Adipose tissue (tissue), 3 donors: ENCODE results near the gene TMBIM6. TPM values are rescaled to one million over a fixed set of nuclear protein-coding genes. Genes with fewer than 3 reads are reported as not detected.
A peak's percentile ranks its signal among the peaks of the same experiment; 100 is the strongest.
"Not testable (repeated sequence)": the region's sequence is repeated elsewhere in the genome, so short reads cannot be mapped to it uniquely, and the experiment has no call there.

Experiments used
- H3K27ac ChIP-seq: one replicate; pipeline ENCODE4 v1.5.1; 2013; ENCODE audit warnings: low read depth, low read length
- WGBS, 3 donors: extraction: QIAGEN DNeasy Blood & Tissue Kit; methylation state at CpG; one replicate each; pipeline ENCODE4 v1.1.7; 2013; 5-methylcytosine and 5-hydroxymethylcytosine counted together
- polyA plus RNA-seq, 3 donors: library from polyadenylated mRNA; stranded (reverse); fragments of 200-250 nt; gene quantifications; one replicate each; pipeline ENCODE4 v1.2.3, GENCODE V29; 2013
- donor health status: healthy with polysubstance abuse.
- donor health status: Bipolar disorder and iron deficiency.
- donor health status: healthy.

Gene TMBIM6
- polyA plus RNA-seq, 3 donors, result 120 to 351 (median 210) TPM

DNA sequence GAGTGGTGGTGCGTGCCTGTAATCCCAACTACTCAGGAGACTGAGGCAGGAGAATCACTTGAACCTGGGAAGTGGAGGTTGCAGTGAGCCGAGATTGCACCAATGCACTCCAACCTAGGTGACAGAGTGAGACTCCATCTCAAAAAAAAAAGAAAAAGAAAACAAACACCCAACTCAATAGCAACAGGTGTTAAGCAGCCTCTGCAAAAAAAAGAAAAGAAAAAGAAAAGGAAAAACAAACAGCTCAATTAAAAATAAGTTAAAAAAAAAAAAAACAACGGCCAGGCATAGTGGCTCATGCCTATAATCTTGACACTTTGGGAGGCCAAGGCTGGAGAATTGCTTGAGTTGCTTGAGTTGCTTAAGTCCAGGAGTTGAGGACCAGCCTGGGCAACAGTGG lies 23.6 kb upstream of the TMBIM6 start:
- WGBS, 3 donors, result 80 to 93% (median 91%) methylated on average over 3 of the region's 3 CpGs
- not testable (repeated sequence) for H3K27ac ChIP-seq

DNA sequence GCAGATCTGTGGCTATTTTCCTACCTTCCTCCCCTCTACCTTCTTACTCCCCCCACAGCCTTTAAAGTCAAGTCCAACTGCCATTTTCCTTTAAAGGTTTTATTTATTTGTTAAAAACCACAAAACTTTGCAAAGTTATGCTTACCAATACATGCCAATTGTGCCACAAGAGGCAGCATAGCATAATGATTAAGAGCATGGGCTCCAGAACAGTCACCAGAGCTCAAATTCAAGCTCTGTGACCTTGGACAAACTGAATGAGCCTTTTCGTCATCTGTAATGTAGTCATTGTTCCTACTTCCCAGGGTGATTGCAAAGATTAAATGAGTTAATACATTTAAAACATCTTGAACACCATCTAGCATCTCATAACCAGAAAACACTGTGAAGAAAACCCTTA lies 21.1 kb upstream of the TMBIM6 start:
- H3K27ac ChIP-seq, result no peak overlapping the region
- 22 to 55% (median 44%) methylated on average over 1 of the region's 1 CpG for WGBS, 3 donors

DNA sequence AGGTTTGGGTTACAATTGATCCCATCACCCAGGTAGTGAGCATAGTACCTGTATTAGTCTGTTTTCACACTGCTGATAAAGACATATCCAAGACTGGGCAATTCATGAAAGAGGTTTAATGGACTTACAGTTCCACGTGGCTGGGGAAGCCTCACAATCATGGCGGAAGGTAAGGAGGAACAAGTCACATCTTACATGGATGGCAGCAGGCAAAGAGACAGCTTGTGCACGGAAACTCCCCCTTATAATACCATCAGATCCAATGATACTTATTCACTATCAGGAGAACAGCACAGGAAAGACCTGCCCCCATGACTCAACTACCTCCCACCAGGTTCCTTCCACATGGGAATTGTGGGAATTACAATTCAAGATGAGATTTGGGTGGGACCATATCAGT lies 20.0 kb upstream of the TMBIM6 start:
- H3K27ac ChIP-seq, result not testable (repeated sequence)
- WGBS, 3 donors, result 83 to 91% (median 83%) methylated on average over 3 of the region's 3 CpGs

DNA sequence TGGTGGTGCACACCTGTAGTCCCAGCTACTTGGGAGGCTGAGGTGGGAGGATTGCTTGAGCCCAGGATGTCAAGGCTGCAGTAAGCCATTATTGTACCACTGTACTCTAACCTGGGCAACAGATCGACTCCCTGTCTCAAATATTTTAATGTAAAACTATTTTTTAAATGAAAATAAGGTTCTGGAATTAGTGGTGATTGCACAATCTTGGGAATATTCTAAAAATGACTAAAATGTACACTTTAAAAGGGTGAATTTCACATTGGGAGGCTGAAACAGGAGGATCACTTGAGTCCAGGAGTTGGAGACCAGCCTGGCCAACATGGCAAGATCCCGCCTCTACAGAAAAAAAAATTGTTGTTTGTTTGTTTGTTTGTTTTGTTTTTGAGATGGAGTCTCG lies 12.9 kb upstream of the TMBIM6 start:
- 90 to 92% (median 90%) methylated on average over 3 of the region's 3 CpGs for WGBS, 3 donors
- H3K27ac ChIP-seq, result no peak overlapping the region

DNA sequence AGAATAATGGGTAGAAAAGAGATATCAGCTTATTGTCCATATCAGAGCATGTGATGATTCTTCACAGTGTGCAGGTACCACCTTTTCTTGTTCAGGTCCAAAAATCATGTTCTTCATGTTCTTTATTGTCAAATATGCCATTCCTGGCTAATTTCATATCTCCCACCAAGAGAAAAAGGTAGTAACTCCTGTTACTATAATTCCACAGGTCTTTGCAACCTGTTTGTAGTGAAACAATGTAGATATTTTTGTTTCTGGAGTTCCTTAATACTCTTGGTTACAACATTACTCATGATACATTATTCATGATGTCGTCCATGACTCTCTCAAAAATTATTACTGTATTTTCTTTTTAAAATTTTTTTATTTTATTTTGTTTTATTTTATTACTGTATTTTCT lies 11.3 kb upstream of the TMBIM6 start:
- 67 to 77% (median 75%) methylated on average over 1 of the region's 1 CpG for WGBS, 3 donors
- H3K27ac ChIP-seq, result no peak overlapping the region

DNA sequence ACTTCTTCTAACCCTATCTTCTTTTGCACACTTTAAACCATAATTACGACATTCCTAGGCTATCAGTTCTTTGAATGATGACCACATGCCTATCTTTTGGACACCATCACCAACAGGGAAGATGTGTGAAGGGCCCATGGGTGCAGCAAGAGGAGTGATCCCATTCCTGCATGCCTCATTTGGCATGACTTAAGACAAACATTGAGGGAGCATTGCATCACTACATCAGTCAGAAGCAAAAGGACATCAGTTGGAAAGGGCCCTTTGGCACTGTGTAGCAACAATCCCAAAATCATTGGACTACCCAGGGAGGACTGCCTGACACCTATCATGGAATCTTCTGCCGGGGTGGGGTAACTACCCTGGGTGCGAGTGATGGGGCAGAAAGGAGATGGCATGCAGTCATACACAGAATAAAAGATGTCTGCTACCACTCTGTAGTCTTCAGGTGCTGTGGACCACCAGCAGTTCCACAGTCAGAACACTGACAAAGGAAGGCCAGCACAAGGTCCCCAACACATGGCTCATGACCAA lies 10.7 kb upstream of the TMBIM6 start:
- H3K27ac ChIP-seq, result no peak overlapping the region
- WGBS, 3 donors, result 87 to 93% (median 90%) methylated on average over 3 of the region's 3 CpGs

DNA sequence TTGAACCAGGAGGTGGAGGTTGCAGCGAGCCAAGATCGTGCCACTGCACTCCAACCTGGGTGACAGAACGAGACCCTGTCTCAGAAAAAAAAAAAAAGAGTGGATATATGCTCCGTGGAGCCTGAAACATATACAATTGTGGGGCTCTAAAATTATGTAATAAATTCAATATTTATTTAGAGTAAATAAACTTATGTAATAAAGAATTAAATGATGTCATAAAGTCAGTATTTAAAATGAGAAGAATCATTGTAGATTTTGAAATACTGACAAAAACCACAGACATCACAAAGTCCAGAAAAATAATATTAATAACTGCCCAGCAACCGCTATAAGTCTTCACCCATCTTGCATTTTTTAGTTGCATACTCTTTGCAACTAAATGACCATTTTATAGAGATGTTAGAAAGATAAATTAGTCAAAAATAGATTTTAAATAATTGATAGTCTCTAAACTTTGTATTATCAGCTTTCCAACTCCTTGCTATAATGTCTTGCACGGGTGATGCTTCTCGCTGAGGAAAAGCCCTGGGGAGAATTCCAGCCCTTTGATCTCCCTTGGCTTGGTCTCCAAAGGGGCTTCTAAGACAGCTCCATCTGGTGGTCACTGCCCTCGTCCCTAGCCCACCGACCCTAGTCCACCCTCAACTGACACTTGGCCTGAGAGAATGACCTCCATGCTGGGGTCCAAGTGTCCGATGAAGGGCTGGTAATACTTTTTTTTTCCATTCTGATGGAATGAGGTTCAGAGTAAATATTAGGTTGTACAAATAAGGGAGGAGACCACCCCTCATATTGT lies 7.9 kb upstream of the TMBIM6 start:
- 79 to 80% (median 79%) methylated on average over 10 of the region's 10 CpGs for WGBS, 3 donors
- no peak overlapping the region for H3K27ac ChIP-seq

DNA sequence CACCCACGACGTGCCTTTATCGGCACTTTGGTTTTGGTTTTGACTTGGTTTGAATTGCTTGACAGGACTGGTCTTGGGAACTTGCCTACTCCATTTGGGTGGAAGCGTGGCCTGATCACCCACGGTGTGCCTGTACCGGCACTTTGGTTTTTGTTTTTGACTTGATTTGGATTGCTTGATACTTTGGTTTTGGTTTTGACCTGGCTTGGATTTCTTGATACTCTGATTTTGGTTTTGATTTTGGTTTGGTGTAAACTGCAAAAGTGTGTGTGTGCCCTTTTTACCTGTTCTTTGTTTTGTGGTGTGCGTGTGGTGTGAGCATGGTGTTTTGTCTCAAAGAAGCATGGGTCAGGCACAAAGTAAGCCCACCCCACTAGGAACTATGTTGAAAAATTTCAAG lies 6.5 kb upstream of the TMBIM6 start:
- H3K27ac ChIP-seq, result not testable (repeated sequence)
- 95 to 98% (median 95%) methylated on average over 6 to 7 of the region's 7 CpGs for WGBS, 3 donors

DNA sequence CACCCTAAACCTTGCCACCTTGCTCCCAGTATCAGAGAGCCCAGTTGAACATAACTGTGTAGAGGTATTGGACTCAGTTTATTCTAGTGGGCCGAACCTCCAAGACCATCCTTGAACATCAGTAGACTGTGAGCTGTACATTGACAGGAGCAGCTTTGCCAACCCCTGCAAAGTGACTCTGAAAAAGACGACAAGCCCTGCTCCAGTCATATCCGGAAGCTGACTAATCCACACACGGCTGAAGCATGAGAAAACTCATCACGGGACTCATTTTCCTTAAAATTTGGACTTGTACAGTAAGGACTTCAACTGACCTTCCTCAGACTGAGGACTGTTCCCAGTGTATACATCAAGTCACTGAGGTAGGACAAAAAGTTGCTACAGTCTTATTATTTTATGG lies 2.6 kb upstream of the TMBIM6 start:
- H3K27ac ChIP-seq, result not testable (repeated sequence)
- WGBS, 3 donors, result 85 to 95% (median 90%) methylated on average over 5 of the region's 5 CpGs

DNA sequence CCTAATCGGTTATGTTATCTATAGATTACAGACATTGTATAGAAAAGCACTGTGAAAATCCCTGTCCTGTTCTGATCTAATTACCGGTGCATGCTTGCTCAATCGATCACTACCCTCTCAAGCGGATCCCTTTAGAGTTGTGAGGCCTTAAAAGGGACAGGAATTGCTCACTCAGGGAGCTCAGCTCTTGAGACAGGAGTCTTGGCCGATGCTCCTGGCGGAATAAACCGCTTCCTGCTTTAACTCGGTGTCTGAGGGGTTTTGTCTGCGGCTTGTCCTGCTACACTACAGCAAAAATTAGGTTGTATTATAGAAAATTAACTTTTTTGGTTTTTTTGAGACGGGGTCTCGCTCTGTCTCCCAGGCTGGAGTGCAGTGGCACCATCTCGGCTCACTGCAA lies 1.1 kb upstream of the TMBIM6 start:
- 87 to 93% (median 92%) methylated on average over 12 of the region's 12 CpGs for whole genome bisulfite sequencing, 3 donors
- H3K27ac ChIP-seq, result not testable (repeated sequence)

DNA sequence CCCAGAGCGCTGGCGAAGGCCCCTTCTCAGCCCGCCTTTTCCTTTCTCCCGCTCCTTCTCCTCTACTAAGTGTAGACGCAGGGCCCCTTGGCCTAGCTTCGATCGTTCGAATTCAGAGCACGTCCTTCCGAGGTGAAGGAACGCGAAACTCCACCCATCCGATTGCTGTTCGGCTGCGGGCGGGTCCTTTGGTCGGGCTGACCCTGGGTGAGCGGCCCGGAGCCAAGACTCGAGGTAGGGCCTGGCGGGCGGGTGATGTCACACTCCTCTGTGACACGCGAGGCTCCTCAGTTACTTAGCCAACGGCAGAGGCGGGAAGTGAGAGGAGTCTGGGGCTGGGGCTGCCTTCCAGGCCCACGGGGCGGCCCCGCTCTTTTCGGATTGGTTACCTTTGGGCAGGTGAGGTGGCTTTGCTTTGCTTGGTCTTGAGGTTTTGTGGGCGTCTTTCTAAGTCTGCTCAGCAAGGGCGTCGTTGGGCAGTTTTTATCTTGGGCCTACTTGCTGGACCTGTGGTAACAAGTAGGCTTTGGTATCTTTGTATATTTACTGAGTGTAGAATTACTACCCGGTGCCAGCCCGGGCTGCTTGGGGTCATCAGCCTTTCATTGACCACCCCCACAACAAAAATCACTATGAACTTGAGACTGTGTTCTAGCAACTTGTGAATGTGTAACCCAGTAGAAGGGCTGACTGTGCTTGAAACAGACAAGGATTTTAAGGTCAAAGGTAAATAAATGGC lies 694 bp downstream of the TMBIM6 start:
- 0 to 1% (median 0%) methylated on average over 35 of the region's 35 CpGs for WGBS, 3 donors

DNA sequence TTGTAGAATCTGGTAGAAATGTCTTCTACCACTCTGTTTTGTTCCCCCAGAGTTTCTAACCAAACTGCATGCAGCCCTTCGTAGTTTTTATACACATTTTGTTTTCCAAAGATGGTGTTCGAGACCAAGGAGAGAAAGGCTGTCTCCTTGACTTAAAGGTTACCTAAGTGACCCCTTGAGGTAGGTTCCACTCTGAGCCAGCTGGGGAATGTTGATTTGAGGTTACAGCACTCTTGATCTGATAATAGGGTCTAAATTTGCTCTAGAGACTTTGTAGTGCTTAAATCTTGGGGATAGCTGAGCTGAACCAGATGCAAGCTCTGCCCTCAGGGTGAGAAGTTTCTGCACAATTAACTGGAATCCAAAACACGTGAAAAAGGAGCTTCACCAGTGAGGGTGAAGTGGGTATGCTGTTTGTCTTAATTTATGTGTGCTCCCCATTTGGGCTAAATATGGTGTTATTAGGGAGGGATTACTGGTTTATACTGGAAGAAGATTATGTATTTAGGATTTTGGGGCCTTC lies 3.1 kb downstream of the TMBIM6 start:
- 47 to 66% (median 66%) methylated on average over 3 of the region's 3 CpGs for WGBS, 3 donors
- H3K27ac ChIP-seq, result no peak overlapping the region

More for the DNA sequence above, 694 bp downstream of the TMBIM6 start:
- peak overlapping the region; percentile 76 for H3K27ac ChIP-seq

DNA sequence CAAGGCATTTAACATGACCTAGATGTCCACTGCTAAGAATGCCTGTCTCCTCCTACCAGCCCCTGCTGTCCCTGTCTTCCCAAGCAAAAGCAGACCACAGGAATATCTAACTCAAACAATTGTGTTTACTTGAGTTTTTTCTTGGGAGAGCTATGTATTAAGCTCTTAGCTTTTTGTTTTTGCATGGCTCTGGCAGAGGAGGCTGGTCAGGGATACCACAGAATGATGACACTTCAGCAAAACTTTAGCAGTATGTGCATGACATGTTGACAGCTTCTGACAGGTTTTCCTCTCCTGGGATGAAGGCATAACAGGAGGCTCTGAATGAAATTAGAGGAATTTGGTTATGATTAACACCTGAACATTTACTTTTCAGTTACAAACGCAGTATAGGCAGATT lies 6.9 kb downstream of the TMBIM6 start:
- WGBS, 3 donors, result 29 to 65% (median 64%) methylated on average over 1 of the region's 1 CpG
- H3K27ac ChIP-seq, result no peak overlapping the region

DNA sequence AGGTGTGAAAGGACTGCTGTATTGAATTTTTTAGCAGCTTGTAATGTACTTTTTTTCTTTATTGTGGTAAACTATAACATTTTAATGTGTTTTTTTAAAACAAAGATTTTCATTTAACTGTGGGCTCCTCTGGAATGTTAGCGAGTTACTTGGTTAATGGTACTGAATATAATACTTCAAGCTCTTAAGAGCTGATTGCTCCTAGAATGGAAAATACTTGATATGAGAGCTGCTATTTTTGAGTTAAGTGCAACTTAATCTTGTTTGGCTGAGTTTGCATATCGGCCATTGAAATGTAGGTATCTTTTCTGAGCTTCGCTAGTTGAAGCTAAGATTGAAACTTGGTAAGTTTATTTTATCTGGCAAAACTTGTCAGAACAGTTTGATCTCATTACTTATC lies 7.4 kb downstream of the TMBIM6 start:
- 48 to 73% (median 69%) methylated on average over 3 of the region's 3 CpGs for WGBS, 3 donors

DNA sequence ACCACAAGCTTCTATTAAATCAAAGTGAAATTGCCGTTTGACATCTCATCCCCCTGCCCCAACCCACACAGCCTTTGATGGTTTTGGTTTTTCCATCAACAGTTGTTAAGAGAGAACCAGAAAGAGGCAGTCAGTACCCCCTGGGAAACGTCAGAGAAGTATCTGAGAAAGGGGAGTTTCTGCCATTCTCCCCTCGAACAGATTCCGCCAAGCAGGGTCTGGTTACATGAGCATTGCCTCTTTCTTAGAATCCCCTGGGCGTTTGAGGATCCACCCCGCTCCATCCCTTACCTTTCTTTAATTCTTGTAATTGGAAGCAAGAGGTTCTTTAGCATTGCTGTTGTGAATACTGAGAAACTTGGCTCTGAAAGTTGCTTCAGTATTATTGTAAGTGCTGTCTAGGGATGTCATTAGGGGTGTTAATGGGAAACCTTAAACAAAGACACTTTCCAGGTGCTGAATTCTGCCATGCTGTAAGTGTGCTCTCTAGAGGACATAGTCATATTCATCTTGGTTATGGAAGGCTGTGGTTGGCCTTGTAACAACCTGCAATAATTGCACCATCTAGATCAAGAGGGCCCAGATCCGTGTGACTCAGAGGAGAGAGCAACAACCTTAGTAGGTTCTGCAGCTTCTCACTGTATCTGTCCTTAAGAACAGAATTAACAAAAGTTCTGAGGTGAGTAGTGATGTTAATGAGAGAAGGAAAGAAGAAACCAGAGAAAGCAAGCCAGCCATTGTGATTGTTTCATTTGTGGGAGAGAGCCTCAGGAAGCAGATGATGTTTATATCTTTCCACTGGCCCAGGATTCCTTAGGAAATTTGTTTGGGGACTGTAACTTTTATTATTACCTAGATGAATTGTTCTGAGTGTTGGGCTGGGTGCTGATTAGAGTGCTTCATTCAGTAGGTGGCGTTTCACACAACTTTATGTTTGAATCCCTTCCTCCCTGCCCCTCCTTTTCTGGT lies 9.0 kb downstream of the TMBIM6 start:
- H3K27ac ChIP-seq, result no peak overlapping the region
- WGBS, 3 donors, result 62 to 67% (median 63%) methylated on average over 8 of the region's 8 CpGs

More for the DNA sequence above, 7.4 kb downstream of the TMBIM6 start:
- no peak overlapping the region for H3K27ac ChIP-seq

DNA sequence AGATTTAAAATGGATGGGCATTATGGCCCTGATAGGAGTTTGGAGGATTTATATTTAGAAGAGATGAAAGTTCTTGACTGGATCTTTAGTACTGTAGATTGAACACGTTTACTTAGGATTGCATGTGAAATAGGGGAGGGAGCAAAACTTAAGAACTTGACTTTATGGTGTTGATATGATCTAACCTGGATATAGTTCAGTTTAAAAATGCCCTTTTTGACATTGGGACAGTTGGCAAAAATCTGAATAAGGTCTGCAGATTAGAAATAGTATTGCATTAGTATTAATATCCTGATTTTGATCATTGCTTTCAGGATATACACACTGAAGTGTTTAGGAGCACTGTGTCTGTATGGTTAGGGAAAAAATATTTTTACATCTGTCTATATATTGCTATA lies 9.6 kb downstream of the TMBIM6 start:
- H3K27ac ChIP-seq, result no peak overlapping the region
- WGBS, 3 donors, result 16 to 48% (median 39%) methylated on average over 1 of the region's 1 CpG

DNA sequence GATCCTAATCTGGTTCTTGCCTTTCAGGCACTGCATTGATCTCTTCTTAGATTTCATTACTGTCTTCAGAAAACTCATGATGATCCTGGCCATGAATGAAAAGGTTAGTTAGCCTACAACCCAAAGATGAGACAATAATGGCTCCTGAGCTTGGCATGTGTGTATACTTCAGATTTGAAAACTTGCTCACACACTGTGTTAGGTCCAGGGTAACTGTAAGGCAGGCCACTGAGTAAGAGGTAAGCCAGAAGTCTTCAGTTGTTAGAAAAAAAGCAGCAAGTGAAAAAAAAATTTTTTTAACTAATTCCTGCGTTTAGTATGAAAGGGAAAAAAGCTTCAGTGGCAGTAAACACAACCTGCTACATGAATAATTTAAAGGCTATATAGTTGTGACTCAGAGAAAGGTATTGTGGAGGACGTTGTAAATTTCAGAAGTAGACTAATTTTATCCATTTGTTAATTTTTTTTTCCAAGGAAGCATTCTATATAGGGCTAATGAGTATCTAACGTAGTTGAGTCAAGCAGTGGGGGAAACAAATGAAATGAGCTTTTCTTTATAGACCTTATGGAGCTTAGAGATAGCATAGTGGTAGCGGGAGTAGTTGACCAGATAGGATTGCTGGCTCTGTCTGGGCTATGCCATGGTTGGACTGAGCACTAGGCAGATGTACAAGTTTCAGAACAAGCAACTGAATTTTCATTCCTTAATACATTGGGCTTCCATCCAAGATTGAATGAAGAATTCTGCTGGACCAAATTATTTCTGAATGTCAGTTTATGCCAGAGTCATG lies 20.5 kb downstream of the TMBIM6 start:
- 81 to 86% (median 81%) methylated on average over 4 of the region's 4 CpGs for WGBS, 3 donors
- H3K27ac ChIP-seq, result no peak overlapping the region

DNA sequence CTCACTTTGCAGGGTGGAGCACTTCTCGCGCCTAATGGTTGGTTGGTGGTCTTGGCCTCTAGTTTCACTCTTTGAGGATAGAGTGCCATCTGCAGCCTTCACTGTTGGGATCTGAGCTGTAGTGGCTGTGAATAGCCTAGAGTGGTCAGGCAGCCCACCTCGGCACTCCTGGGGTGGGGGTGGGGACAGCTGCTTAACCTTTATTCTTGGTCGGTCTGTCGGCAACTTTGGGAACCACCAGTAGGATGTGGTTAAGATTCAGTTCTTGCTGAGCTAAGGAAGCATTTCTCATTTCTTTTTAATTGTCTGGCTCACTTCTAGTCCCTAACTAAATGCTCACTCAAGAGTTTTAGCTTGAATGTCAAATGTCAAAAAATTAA lies 21.1 kb downstream of the TMBIM6 start:
- H3K27ac ChIP-seq, result no peak overlapping the region

More for the DNA sequence above, 21.1 kb downstream of the TMBIM6 start:
- WGBS, 3 donors, result 60 to 88% (median 65%) methylated on average over 5 of the region's 5 CpGs
